Cardiac septum (tissue), 1 donor: ENCODE data around the gene CAPNS2. TPM values are rescaled to one million over a fixed set of nuclear protein-coding genes. Genes with fewer than 3 reads are reported as not detected.

Experiments used
- total RNA-seq: library from RNA; stranded (reverse); fragmentation: NEBNext Ultra II Directional; extraction: Animal tissue kit (Norgen Biotek cat#: 25700); gene quantifications from one replicate; pipeline ENCODE4 v1.2.1, GENCODE V29; 2021
- donor health status: DM: no; HTN: no; CAD: no.

The CAPNS2 gene
- total RNA-seq, 1 donor from 2014 or later = 0.57 TPM

Other genes starting within 250 kb of the CAPNS2 start
- 37.1 TPM for gene IRX6, start 242.5 kb upstream of the CAPNS2 start, total RNA-seq
- gene MMP2, start 87.5 kb upstream of the CAPNS2 start, total RNA-seq = 83.8 TPM
- 8.5 TPM for gene LPCAT2, start 57.6 kb upstream of the CAPNS2 start, total RNA-seq
- gene SLC6A2, start 89.3 kb downstream of the CAPNS2 start, total RNA-seq = not detected